Gastroesophageal sphincter (tissue), 4 donors: Measurements from ENCODE around the gene GPR4. TPM values are rescaled to one million over a fixed set of nuclear protein-coding genes. Genes with fewer than 3 reads are reported as not detected.

Experiments
- ATAC-seq: fragments of 150-250 bp; one replicate; pipeline ENCODE4 v1.9.1; 2016; ENCODE audit warnings: mild to moderate bottlenecking, moderate library complexity
- H3K27ac ChIP-seq, 4 donors: fragments of 200-600 bp; sonication (generic) in 3 of 4; 1 replicate in 3 of 4; 2 replicates in 1 of 4; pipeline ENCODE4 v1.5.1; 2016 to 2019
- H3K27me3 ChIP-seq: fragments of 200-600 bp; sonication (generic); one replicate; pipeline ENCODE4 v1.5.1; 2019
- H3K36me3 ChIP-seq, 2 donors: fragments of 200-600 bp; sonication (generic); one replicate each; pipeline ENCODE4 v1.5.1; 2019; ENCODE audit warnings: control low read depth in 1 of 2
- H3K4me1 ChIP-seq, 3 donors: fragments of 200-600 bp; sonication (generic); 1 replicate in 2 of 3; 2 replicates in 1 of 3; pipeline ENCODE4 v1.5.1; 2016 to 2019; ENCODE audit warnings: control low read depth in 2 of 3
- H3K4me3 ChIP-seq, 2 donors: fragments of 200-600 bp; sonication (generic); one replicate each; pipeline ENCODE4 v1.5.1; 2019; ENCODE audit warnings: mild to moderate bottlenecking in 1 of 2, moderate library complexity in 1 of 2
- H3K9me3 ChIP-seq, 3 donors: fragments of 200-600 bp; sonication (generic); one replicate each; pipeline ENCODE4 v1.5.1; 2017 to 2019; ENCODE audit warnings: control low read depth in 2 of 3
- EP300 ChIP-seq: sonication (generic); formaldehyde crosslinking; IDR thresholded peaks from one replicate; pipeline ENCODE4 v1.6.1; 2017; ENCODE audit warnings: antibody characterized with exemption, mild to moderate bottlenecking
- POLR2A ChIP-seq, 2 donors: fragments of 450-650 bp; IDR thresholded peaks; one replicate each; pipeline ENCODE4 v1.6.1; 2017; ENCODE audit warnings: antibody characterized with exemption in 2 of 2, mild to moderate bottlenecking in 2 of 2, moderate library complexity in 1 of 2
- POLR2AphosphoS5 ChIP-seq: sonication (generic); formaldehyde crosslinking; IDR thresholded peaks from one replicate; pipeline ENCODE4 v1.6.1; 2017; ENCODE audit warnings: antibody characterized with exemption
- WGBS, 2 donors: methylation state at CpG; one replicate each; pipeline ENCODE4 v1.1.5; 2018; ENCODE audit warnings: low coverage in 1 of 2; 5-methylcytosine and 5-hydroxymethylcytosine counted together
- total RNA-seq, 4 donors: library from RNA; depleted of rRNA; stranded (reverse); fragments of >200 nt; gene quantifications; one replicate each; pipeline ENCODE4 v1.1.0, GENCODE V29; 2016
- TF ChIP-seq, protein P1 (sequence below), 4 experiments: fragments of 200-600 bp in 2 of 4; fragments of 450-650 bp in 2 of 4; sonication (generic) in 1 of 4; IDR thresholded peaks; one replicate each; pipeline ENCODE4 v1.5.1; 2017 to 2019; ENCODE audit warnings: antibody characterized with exemption in 4 of 4, mild to moderate bottlenecking in 2 of 4, moderate library complexity in 2 of 4

The GPR4 gene
- total RNA-seq, 4 donors from 2014 or later = 0.62 to 4.4 (median 2.8) TPM

DNA sequence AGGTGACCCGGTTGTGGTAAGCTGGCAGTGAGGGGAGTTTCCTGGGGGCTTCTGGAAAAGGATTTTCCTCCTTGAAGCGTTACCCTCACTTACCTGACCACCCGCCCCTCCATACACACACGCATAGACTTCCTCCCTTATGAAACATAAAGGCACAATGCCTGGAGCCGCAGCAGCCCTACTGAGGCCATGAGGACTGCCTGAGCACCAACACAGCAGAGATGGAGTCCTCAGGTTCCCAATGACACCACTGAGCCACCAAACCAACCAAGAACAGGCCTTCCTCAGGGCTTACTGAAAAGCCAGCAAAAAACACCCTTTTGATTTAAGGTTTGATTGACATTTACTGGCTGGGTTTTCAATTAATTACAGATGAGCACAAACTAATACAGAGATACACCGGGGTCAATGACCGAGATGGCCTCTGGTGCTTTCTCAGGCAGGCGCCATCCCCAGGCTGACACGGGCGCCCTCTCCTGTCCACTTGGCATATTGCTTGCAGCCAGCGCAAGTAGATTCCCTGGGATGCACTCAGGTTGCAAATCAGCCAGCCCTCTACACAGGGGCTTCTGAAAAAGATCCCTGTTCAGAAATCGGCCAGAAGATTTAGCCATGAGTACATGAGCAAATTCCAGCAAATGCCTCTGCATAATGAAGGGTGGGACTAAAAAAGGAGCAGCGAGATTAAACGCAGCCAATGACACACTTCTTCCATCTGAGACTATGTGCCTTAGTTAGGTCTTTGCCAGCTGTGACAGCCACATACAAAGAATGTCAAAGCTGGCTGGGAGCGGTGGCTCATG lies 32.2 kb downstream of the GPR4 start:
- Histone ChIP-seq H3K4me1 (peaks cover 0 to 4% (median 3%) of the 10 kb centered on the region in 3 donors), H3K27me3 (no peaks in the 10 kb centered on the region), H3K9me3 (no peaks in the 10 kb centered on the region), H3K4me3 (no peak overlapping the region), H3K36me3 (no peaks in the 10 kb centered on the region), H3K27ac (no peak overlapping the region)
- 44 to 51% methylated on average over 9 to 12 of the region's 15 CpGs for WGBS, 2 donors
- TF ChIP-seq POLR2A (IDR thresholded peaks at IDR 0.05) = no peak
- TF ChIP-seq, protein P1, sequence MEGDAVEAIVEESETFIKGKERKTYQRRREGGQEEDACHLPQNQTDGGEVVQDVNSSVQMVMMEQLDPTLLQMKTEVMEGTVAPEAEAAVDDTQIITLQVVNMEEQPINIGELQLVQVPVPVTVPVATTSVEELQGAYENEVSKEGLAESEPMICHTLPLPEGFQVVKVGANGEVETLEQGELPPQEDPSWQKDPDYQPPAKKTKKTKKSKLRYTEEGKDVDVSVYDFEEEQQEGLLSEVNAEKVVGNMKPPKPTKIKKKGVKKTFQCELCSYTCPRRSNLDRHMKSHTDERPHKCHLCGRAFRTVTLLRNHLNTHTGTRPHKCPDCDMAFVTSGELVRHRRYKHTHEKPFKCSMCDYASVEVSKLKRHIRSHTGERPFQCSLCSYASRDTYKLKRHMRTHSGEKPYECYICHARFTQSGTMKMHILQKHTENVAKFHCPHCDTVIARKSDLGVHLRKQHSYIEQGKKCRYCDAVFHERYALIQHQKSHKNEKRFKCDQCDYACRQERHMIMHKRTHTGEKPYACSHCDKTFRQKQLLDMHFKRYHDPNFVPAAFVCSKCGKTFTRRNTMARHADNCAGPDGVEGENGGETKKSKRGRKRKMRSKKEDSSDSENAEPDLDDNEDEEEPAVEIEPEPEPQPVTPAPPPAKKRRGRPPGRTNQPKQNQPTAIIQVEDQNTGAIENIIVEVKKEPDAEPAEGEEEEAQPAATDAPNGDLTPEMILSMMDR (IDR thresholded peaks at IDR 0.05) = peak in 3 of 4 experiments; percentile 40 to 75 (median 48)
- peak; percentile 51 for ATAC-seq

- H3K27me3 ChIP-seq = no peaks in the 10 kb centered on the region
- H3K4me3 ChIP-seq = no peak overlapping the region
- TF ChIP-seq EP300 (no peak), POLR2A (IDR thresholded peaks at IDR 0.05) (no peak), POLR2AphosphoS5 (no peak)
- TF ChIP-seq, protein P1 (IDR thresholded peaks at IDR 0.05) = no peak
- no CpG with 5 or more reads among the region's 3 CpGs for WGBS, 2 donors
- H3K9me3 ChIP-seq = no peaks in the 10 kb centered on the region
- peaks cover 0 to 4% (median 3%) of the 10 kb centered on the region in 3 donors for H3K4me1 ChIP-seq
- no peak for ATAC-seq
- H3K27ac ChIP-seq = no peak overlapping the region
- no peaks in the 10 kb centered on the region for H3K36me3 ChIP-seq
Observed at GRCh38 chr19:45568732-45569131, 33.3 kb downstream of the GPR4 start.

DNA sequence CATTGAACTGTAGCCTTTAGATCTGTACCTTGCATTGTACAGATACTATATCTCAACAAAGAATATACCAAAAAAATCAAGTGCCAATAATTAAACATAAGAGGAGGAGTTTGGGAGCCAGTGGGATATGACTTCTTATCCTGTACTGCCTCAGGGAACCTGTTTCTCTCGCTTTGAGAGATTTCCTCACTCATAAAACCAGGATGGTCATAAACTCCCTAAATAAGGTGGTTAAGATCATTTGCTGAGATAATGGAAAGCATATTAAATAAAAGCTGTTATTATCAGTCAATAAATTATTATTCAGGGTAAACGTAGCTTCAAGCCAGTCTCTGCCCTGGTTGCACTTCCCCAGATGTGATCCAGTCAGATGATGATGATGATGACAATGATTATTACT lies 34.4 kb downstream of the GPR4 start:
- no peak overlapping the region for H3K4me3 ChIP-seq
- TF ChIP-seq POLR2AphosphoS5 (no peak), EP300 (no peak), POLR2A (IDR thresholded peaks at IDR 0.05) (no peak)
- TF ChIP-seq, protein P1 (IDR thresholded peaks at IDR 0.05) = no peak
- ATAC-seq = no peak
- no peak overlapping the region for H3K27ac ChIP-seq
- no peaks in the 10 kb centered on the region for H3K27me3 ChIP-seq
- H3K36me3 ChIP-seq = no peaks in the 10 kb centered on the region
- WGBS, 2 donors = 92 to 100% methylated on average over 1 to 2 of the region's 2 CpGs
- peaks cover 0 to 9% (median 3%) of the 10 kb centered on the region in 3 donors for H3K4me1 ChIP-seq
- H3K9me3 ChIP-seq = no peaks in the 10 kb centered on the region

- 68 to 80% methylated on average over 1 to 4 of the region's 5 CpGs for WGBS, 2 donors
Observed at GRCh38 chr19:45564131-45564780, 37.8 kb downstream of the GPR4 start.

More at GRCh38 chr19:45564131-45564780, 37.8 kb downstream of the GPR4 start:
- Histone ChIP-seq H3K27me3 (no peaks in the 10 kb centered on the region), H3K36me3 (no peaks in the 10 kb centered on the region), H3K9me3 (no peaks in the 10 kb centered on the region), H3K4me3 (no peak overlapping the region), H3K4me1 (peaks cover 0 to 8% (median 0%) of the 10 kb centered on the region in 3 donors), H3K27ac (no peak overlapping the region)
- no peak for ATAC-seq
- no peak for TF ChIP-seq EP300
- TF ChIP-seq POLR2A (IDR thresholded peaks at IDR 0.05) = no peak
- TF ChIP-seq, protein P1 (IDR thresholded peaks at IDR 0.05) = no peak
- no peak for TF ChIP-seq POLR2AphosphoS5
